ENCODE results near the gene SMIM15.

DNA sequence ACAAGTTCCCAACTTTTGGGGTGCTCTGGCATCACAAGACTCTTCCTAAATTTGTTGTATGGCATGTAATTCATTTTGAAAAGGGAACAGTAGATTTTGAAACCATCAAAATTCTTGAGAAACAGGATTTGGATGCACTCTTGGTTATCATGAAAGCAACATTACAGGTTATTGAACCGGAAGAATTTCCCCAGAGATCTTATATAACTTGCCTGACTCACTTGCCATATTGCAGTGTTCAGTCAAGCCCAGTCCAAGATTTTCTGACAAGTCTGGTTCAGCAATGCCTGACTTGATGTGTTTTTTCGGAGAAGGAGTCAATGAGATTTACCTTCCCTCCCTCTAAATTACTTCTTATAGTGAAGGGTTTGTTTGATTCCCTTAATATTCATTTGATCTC, 32.0 kb downstream of the SMIM15 start:
- TF ChIP-seq, protein P1, sequence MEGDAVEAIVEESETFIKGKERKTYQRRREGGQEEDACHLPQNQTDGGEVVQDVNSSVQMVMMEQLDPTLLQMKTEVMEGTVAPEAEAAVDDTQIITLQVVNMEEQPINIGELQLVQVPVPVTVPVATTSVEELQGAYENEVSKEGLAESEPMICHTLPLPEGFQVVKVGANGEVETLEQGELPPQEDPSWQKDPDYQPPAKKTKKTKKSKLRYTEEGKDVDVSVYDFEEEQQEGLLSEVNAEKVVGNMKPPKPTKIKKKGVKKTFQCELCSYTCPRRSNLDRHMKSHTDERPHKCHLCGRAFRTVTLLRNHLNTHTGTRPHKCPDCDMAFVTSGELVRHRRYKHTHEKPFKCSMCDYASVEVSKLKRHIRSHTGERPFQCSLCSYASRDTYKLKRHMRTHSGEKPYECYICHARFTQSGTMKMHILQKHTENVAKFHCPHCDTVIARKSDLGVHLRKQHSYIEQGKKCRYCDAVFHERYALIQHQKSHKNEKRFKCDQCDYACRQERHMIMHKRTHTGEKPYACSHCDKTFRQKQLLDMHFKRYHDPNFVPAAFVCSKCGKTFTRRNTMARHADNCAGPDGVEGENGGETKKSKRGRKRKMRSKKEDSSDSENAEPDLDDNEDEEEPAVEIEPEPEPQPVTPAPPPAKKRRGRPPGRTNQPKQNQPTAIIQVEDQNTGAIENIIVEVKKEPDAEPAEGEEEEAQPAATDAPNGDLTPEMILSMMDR (IDR thresholded peaks at IDR 0.05): no peak
- no peak for TF ChIP-seq POLR2A (IDR thresholded peaks at IDR 0.05)
